Stomach (tissue), 4 donors: ENCODE data around the gene NCOR1.
"Not testable (repeated sequence)": the region's sequence is repeated elsewhere in the genome, so short reads cannot be mapped to it uniquely, and the experiment has no call there.

Experiments
- EP300 ChIP-seq: sonication (generic); formaldehyde crosslinking; IDR thresholded peaks from one replicate; pipeline ENCODE4 v1.6.1; 2017; ENCODE audit warnings: antibody characterized with exemption
- TF ChIP-seq, protein P1 (sequence below), 7 experiments: fragments of 450-650 bp in 4 of 7; fragments of 200-600 bp in 3 of 7; sonication (generic) in 3 of 7; IDR thresholded peaks; one replicate each; pipeline ENCODE4 v1.5.1; 2016 to 2019; ENCODE audit warnings: antibody characterized with exemption in 7 of 7, control low read depth in 2 of 7, mild to moderate bottlenecking in 1 of 7

DNA sequence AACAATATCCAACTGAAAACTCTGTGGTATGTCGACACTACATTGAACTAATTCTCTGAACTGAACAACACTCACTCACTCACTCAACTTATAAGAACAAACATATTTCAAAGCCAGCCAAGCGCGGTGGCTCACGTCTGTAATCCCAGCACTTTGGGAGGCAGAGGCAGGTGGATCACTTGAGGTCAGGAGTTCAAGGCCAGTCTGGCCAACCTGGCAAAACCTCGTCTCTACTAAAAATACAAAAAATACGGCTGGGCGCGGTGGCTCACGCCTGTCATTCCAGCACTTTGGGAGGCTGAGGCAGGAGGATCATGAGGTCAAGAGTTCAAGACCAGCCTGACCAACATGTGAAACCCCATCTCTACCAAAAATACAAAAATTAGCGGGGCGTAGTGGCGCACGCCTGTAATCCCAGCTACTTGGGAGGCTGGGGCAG lies 13.6 kb downstream of the NCOR1 start:
- TF ChIP-seq, protein P1, sequence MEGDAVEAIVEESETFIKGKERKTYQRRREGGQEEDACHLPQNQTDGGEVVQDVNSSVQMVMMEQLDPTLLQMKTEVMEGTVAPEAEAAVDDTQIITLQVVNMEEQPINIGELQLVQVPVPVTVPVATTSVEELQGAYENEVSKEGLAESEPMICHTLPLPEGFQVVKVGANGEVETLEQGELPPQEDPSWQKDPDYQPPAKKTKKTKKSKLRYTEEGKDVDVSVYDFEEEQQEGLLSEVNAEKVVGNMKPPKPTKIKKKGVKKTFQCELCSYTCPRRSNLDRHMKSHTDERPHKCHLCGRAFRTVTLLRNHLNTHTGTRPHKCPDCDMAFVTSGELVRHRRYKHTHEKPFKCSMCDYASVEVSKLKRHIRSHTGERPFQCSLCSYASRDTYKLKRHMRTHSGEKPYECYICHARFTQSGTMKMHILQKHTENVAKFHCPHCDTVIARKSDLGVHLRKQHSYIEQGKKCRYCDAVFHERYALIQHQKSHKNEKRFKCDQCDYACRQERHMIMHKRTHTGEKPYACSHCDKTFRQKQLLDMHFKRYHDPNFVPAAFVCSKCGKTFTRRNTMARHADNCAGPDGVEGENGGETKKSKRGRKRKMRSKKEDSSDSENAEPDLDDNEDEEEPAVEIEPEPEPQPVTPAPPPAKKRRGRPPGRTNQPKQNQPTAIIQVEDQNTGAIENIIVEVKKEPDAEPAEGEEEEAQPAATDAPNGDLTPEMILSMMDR (IDR thresholded peaks at IDR 0.05) = not testable (repeated sequence)
- TF ChIP-seq EP300 = not testable (repeated sequence)
